GM12878 (cell line): Measurements from ENCODE around the gene ITK. TPM values are rescaled to one million over a fixed set of nuclear protein-coding genes. Genes with fewer than 3 reads are reported as not detected.

ENCODE experiments used
- ATAC-seq: fragments of 200-7000 bp; cut with Tn5 transposase; 3 replicates; pipeline ENCODE4 v1.9.1; 2020; ENCODE audit warnings: mild to moderate bottlenecking, moderate library complexity
- BruUV-seq: library from RNA; stranded (reverse); fragments of 400-500 nt; replicated peaks from 2 replicates; lab custom pipeline; 2021; lab: Mats Ljungman, UMichigan
- CTCF ChIA-PET: fragments of 300-600 bp; sonication (Branson Sonifier 250); formaldehyde crosslinking; extraction: SDS; loops from one replicate; lab custom pipeline; 2021; ENCODE audit warnings: inconsistent platforms; lab: Yijun Ruan, JAX
- POLR2A ChIA-PET: fragments of 350-600 bp; formaldehyde crosslinking; extraction: SDS; loops from one replicate; lab custom pipeline; 2021; ENCODE audit warnings: inconsistent platforms; lab: Charles Lee
- RAD21 ChIA-PET: fragments of 300-600 bp; sonication (Branson Sonifier 250); formaldehyde crosslinking; loops from one replicate; lab custom pipeline; 2023; ENCODE audit warnings: antibody characterized with exemption; ENCODE audit not compliant: unreplicated experiment; lab: Charles Lee
- SMC1A ChIA-PET: fragments of 300-600 bp; sonication (Branson Sonifier 250); formaldehyde crosslinking; loops from one replicate; lab custom pipeline; 2023; ENCODE audit not compliant: unreplicated experiment, uncharacterized antibody; lab: Charles Lee
- DNase-seq: peaks from one replicate; pipeline ENCODE4 v3.0.0-alpha.2; 2011; ENCODE audit warnings: low read depth, low spot score
- FAIRE-seq: peaks from 3 replicates; lab custom pipeline; 2011; peaks lifted over from hg19 to GRCh38; lab: Jason Lieb, UNC
- H2AFZ ChIP-seq: 2 replicates; pipeline ENCODE4 v1.6.0; 2011; ENCODE audit warnings: low read depth, low read length, control low read depth; ENCODE audit not compliant: control insufficient read depth
- H3K27ac ChIP-seq: 2 replicates; pipeline ENCODE4 v1.5.1; 2011; ENCODE audit warnings: control low read depth; ENCODE audit not compliant: control insufficient read depth, insufficient read depth
- H3K27me3 ChIP-seq, 2 experiments: replicated peaks in 1 of 2; 2 replicates each; pipeline versions ENCODE4 v1.6.0 to v1.6.1; 2011; ENCODE audit warnings: low read length in 1 of 2; ENCODE audit not compliant: control insufficient read depth in 2 of 2, insufficient read depth in 2 of 2
- H3K36me3 ChIP-seq, 2 experiments: 2 replicates each; pipeline ENCODE4 v1.5.1; 2011; ENCODE audit warnings: low read length in 1 of 2; ENCODE audit not compliant: control insufficient read depth in 2 of 2, insufficient read depth in 2 of 2
- H3K4me1 ChIP-seq: 2 replicates; pipeline ENCODE4 v1.6.1; 2011; ENCODE audit warnings: mild to moderate bottlenecking, low read length, moderate library complexity, mixed read lengths; ENCODE audit not compliant: control insufficient read depth, insufficient read depth
- H3K4me2 ChIP-seq: 2 replicates; pipeline ENCODE4 v1.6.0; 2011; ENCODE audit warnings: control low read depth; ENCODE audit not compliant: control insufficient read depth, insufficient read depth
- H3K4me3 ChIP-seq: fragments of 200-600 bp; sonication (generic); 2 replicates; pipeline ENCODE4 v1.5.1; 2016
- H3K79me2 ChIP-seq: 2 replicates; pipeline ENCODE4 v1.6.0; 2011; ENCODE audit warnings: low read length; ENCODE audit not compliant: control insufficient read depth, insufficient read depth
- H3K9ac ChIP-seq: 2 replicates; pipeline ENCODE4 v1.8.0; 2011; ENCODE audit warnings: low read length, control low read depth, mixed read lengths; ENCODE audit not compliant: control insufficient read depth, insufficient read depth
- H3K9me3 ChIP-seq: replicated peaks from 3 replicates; pipeline ENCODE4 v1.5.1; 2011; ENCODE audit warnings: mild to moderate bottlenecking, low read length; ENCODE audit not compliant: control insufficient read depth, insufficient read depth
- H4K20me1 ChIP-seq: 2 replicates; pipeline ENCODE4 v1.6.0; 2011; ENCODE audit not compliant: control insufficient read depth, insufficient read depth
- CHD4 ChIP-seq: fragments of 200-600 bp; sonication (generic); IDR thresholded peaks from 2 replicates; pipeline ENCODE4 v1.6.1; 2016; ENCODE audit warnings: mild to moderate bottlenecking
- EED ChIP-seq: sonication (generic); IDR thresholded peaks from 2 replicates; pipeline ENCODE4 v1.6.1; 2016; ENCODE audit warnings: antibody characterized with exemption, low read depth
- EGR1 ChIP-seq, 2 experiments: IDR thresholded peaks; 1 replicate in 1 of 2; 2 replicates in 1 of 2; pipeline ENCODE4 v1.6.1; 2011 to 2012; ENCODE audit warnings: low read depth in 2 of 2, low read length in 2 of 2, borderline replicate concordance in 1 of 2, mild to moderate bottlenecking in 1 of 2, moderate library complexity in 1 of 2
- ETV6 ChIP-seq, 2 experiments: fragments of 450-650 bp in 1 of 2; IDR thresholded peaks in 1 of 2; conservative IDR thresholded peaks in 1 of 2; 2 replicates each; pipeline ENCODE4 v1.6.1; 2014; ENCODE audit warnings: antibody characterized with exemption in 1 of 2, borderline replicate concordance in 1 of 2, low read depth in 1 of 2, mild to moderate bottlenecking in 1 of 2, moderate library complexity in 1 of 2
- EZH2 ChIP-seq: IDR thresholded peaks from 2 replicates; pipeline ENCODE4 v1.6.1; 2012; ENCODE audit warnings: low read depth, mild to moderate bottlenecking, control low read depth, inconsistent platforms, low read length, borderline replicate concordance; ENCODE audit not compliant: control insufficient read depth
- HDAC2 ChIP-seq: fragments of 200-600 bp; sonication (generic); IDR thresholded peaks from 2 replicates; pipeline ENCODE4 v1.6.1; 2017
- MLLT1 ChIP-seq: fragments of 450-650 bp; IDR thresholded peaks from 2 replicates; pipeline ENCODE4 v1.6.1; 2016; ENCODE audit warnings: mild to moderate bottlenecking
- MXI1 ChIP-seq: fragments of 150-350 bp; IDR thresholded peaks from 2 replicates; pipeline ENCODE4 v1.6.1; 2011; ENCODE audit warnings: low read depth, mild to moderate bottlenecking, inconsistent platforms, low read length, improper control_type of control experiment
- POLR2A ChIP-seq: IDR thresholded peaks from 2 replicates; pipeline ENCODE4 v1.6.1; 2011; ENCODE audit warnings: low read depth, mild to moderate bottlenecking, low read length
- POLR2AphosphoS2 ChIP-seq: IDR thresholded peaks from 2 replicates; pipeline ENCODE4 v1.6.1; 2011; ENCODE audit warnings: low read depth, mild to moderate bottlenecking, low read length, improper control_type of control experiment, moderate library complexity
- SKIL ChIP-seq: fragments of 450-650 bp; IDR thresholded peaks from 2 replicates; pipeline ENCODE4 v1.6.1; 2017; ENCODE audit warnings: mild to moderate bottlenecking, low read depth, inconsistent platforms; ENCODE audit not compliant: poor library complexity, severe bottlenecking
- SPI1 ChIP-seq: IDR thresholded peaks from 2 replicates; pipeline ENCODE4 v1.6.1; 2011; ENCODE audit warnings: low read depth, mild to moderate bottlenecking, low read length, moderate library complexity, borderline replicate concordance; ENCODE audit not compliant: insufficient read depth
- TCF7 ChIP-seq: IDR thresholded peaks from 2 replicates; pipeline ENCODE4 v1.6.1; 2014; ENCODE audit warnings: antibody characterized with exemption, borderline replicate concordance
- ZNF24 ChIP-seq: fragments of 450-650 bp; IDR thresholded peaks from 2 replicates; pipeline ENCODE4 v1.6.1; 2017; ENCODE audit warnings: antibody characterized with exemption, mild to moderate bottlenecking
- ZZZ3 ChIP-seq: IDR thresholded peaks from 2 replicates; pipeline ENCODE4 v1.6.1; 2011; ENCODE audit warnings: low read depth; ENCODE audit not compliant: control insufficient read depth, insufficient read length
- in situ Hi-C: fragments of 300-500 bp; cut with MboI; formaldehyde crosslinking; loops from 9 replicates; pipeline ENCODE4 v1.14.3; 2018; ENCODE audit warnings: mixed read lengths
- intact Hi-C: fragments of 100-400 bp; cut with micrococcal nuclease; formaldehyde crosslinking; loops from one replicate; pipeline ENCODE4 v1.14.2; 2022; ENCODE audit not compliant: unreplicated experiment
- polyA plus RNA-seq, 11 experiments: library from polyadenylated mRNA; depleted of rRNA in 4 of 11; unstranded in 6 of 11; stranded (reverse) in 5 of 11; fragments of >200 nt; fragmentation: Nextera tagmentation in 4 of 11; fragmentation: Illumina TruSeq in 1 of 11; extraction: Ambion mirVana in 4 of 11; extraction: Trizol in 1 of 11; gene quantifications; 1 replicate in 1 of 11; 2 replicates in 10 of 11; pipeline versions ENCODE4 v1.2.1 to v1.2.3, GENCODE V29; 2011 to 2016; ENCODE audit warnings: inconsistent platforms in 2 of 11, missing spikeins in 2 of 11, low read depth in 1 of 11
- total RNA-seq, 4 experiments: library from RNA; depleted of rRNA in 3 of 4; stranded (reverse); fragments of >200 nt in 3 of 4; fragmentation: Illumina TruSeq in 1 of 4; extraction: Trizol in 1 of 4; gene quantifications; 2 replicates each; pipeline versions ENCODE4 v1.2.1 to v1.2.3, GENCODE V29; 2013 to 2021
- TF ChIP-seq, protein P1 (sequence below): IDR thresholded peaks from 2 replicates; pipeline ENCODE4 v1.6.1; 2012; ENCODE audit warnings: mild to moderate bottlenecking, low read depth, low read length

Gene ITK
- total and polyA plus RNA-seq, 10 of the 15 experiments (the other 5 are each of a cell fraction or from before 2014, with no cell fraction given) = 0.05 to 2.4 (median 0.76) TPM

DNA sequence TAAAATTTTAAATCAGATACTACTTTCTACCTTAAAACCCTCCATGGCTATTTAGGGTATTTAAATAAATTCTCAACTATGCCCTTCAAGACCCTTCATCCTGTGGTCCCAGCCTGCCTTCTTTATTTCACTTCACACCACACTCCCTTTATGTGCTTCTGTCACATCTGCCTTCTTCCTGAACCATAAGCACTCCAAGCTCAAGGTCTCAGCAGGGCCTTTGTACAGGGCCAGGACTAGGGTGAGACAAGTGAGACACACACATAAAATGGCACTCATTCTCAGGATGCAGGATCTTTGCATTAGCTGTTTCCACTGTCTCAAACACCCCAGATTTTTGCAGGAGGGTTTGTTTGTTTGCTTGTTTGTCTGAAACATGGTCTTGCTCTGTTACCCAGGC, 7.6 kb downstream of the ITK start:
- peak; percentile 54 for FAIRE-seq
- intact Hi-C loops = no loop called here
- Histone ChIP-seq H3K27me3 (no peaks in the 10 kb centered on the region), H3K36me3 (no peaks in the 10 kb centered on the region), H3K4me3 (no peak overlapping the region), H3K4me1 (0 out of 2 replicates have a peak, but pooled peaks cover 6% of the 10 kb centered on the region), H3K27ac (no peak overlapping the region), H2AFZ (no peak overlapping the region), H4K20me1 (no peaks in the 10 kb centered on the region), H3K9ac (no peak overlapping the region), H3K9me3 (no peaks in the 10 kb centered on the region), H3K79me2 (no peaks in the 10 kb centered on the region), H3K4me2 (no peak overlapping the region)
- RAD21 ChIA-PET = interaction anchor here (1.6 kb wide), 1 partner anchor 21 kb away, joined by 4 read pairs; no protein-coding TSS in a partner anchor
- no peak for ATAC-seq
- SMC1A ChIA-PET = interaction anchor here (0.8 to 6.1 kb wide), 12 partner anchors 10 to 65 kb away, joined by 3 to 43 read pairs (median 6); partner anchors contain the start of gene GARIN3
- TF ChIP-seq TCF7 (no peak), SPI1 (no peak), POLR2A (no peak), POLR2AphosphoS2 (no peak), EZH2 (no peak), HDAC2 (no peak), MLLT1 (no peak), ZNF24 (no peak), ETV6 (conservative IDR thresholded peaks at IDR 0.05 in 1 of 2, IDR thresholded peaks at IDR 0.05 in 1 of 2; ENCODE audit: borderline replicate concordance in 1 of 2, low read depth in 1 of 2) (no peak), EED (no peak), EGR1 (IDR thresholded peaks at IDR 0.05; ENCODE audit: borderline replicate concordance in 1 of 2, low read depth in 2 of 2, low read length in 2 of 2) (no peak), ZZZ3 (no peak), MXI1 (no peak), CHD4 (no peak), SKIL (no peak)
- TF ChIP-seq, protein P1, sequence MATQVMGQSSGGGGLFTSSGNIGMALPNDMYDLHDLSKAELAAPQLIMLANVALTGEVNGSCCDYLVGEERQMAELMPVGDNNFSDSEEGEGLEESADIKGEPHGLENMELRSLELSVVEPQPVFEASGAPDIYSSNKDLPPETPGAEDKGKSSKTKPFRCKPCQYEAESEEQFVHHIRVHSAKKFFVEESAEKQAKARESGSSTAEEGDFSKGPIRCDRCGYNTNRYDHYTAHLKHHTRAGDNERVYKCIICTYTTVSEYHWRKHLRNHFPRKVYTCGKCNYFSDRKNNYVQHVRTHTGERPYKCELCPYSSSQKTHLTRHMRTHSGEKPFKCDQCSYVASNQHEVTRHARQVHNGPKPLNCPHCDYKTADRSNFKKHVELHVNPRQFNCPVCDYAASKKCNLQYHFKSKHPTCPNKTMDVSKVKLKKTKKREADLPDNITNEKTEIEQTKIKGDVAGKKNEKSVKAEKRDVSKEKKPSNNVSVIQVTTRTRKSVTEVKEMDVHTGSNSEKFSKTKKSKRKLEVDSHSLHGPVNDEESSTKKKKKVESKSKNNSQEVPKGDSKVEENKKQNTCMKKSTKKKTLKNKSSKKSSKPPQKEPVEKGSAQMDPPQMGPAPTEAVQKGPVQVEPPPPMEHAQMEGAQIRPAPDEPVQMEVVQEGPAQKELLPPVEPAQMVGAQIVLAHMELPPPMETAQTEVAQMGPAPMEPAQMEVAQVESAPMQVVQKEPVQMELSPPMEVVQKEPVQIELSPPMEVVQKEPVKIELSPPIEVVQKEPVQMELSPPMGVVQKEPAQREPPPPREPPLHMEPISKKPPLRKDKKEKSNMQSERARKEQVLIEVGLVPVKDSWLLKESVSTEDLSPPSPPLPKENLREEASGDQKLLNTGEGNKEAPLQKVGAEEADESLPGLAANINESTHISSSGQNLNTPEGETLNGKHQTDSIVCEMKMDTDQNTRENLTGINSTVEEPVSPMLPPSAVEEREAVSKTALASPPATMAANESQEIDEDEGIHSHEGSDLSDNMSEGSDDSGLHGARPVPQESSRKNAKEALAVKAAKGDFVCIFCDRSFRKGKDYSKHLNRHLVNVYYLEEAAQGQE = no peak
- no TSS peak for BruUV-seq
- CTCF ChIA-PET = interaction anchor here (0.9 to 1.6 kb wide), 2 partner anchors 15 to 39 kb away, joined by 3 to 4 read pairs; no protein-coding TSS in a partner anchor
- DNase-seq = no peak
- in situ Hi-C loops = no loop called here
- POLR2A ChIA-PET = no interaction called here
